GM12865 (cell line): ENCODE measurements around the gene DNAJA4.

Source experiments
- DNase-seq: peaks from one replicate; pipeline ENCODE4 v3.0.0; 2010; ENCODE audit warnings: low read depth
- H3K4me3 ChIP-seq: 2 replicates; pipeline ENCODE4 v1.5.1; 2011; ENCODE audit warnings: mild to moderate bottlenecking, low read depth, low read length, control low read depth
- CTCF ChIP-seq: IDR thresholded peaks from 2 replicates; pipeline ENCODE4 v1.5.1; 2011; ENCODE audit warnings: low read length, control low read depth, low read depth, inconsistent platforms; ENCODE audit not compliant: insufficient read depth; ENCODE audit errors: missing control alignments

DNAJA4 gene

GRCh38 chr15:78264304-78265136, at the start of gene DNAJA4:
TSS of gene DNAJA4 (plus strand) at chr15:78264562. CDS start at chr15:78264764, 202 bp downstream.
- peak; percentile 35 for TF ChIP-seq CTCF
- DNase-seq, result peak; percentile 75
- peak within 1 kb of the TSS; percentile 79 for H3K4me3 ChIP-seq

- TF ChIP-seq CTCF, result no peak
- DNase-seq, result peak; percentile 22
- H3K4me3 ChIP-seq, result no peak overlapping the region
These were observed 47.9 kb upstream of the DNAJA4 start for GRCh38 chr15:78216276-78217104.

GRCh38 chr15:78220713-78221112, 43.6 kb upstream of the DNAJA4 start:
- no peak overlapping the region for H3K4me3 ChIP-seq
- TF ChIP-seq CTCF, result no peak
- DNase-seq, result no peak

- H3K4me3 ChIP-seq, result no peak overlapping the region
- TF ChIP-seq CTCF, result no peak
- no peak for DNase-seq
These were observed 41.5 kb upstream of the DNAJA4 start for GRCh38 chr15:78222745-78223395.

- no peak for DNase-seq
- H3K4me3 ChIP-seq, result no peak overlapping the region
- TF ChIP-seq CTCF, result no peak
These were observed 40.9 kb upstream of the DNAJA4 start for GRCh38 chr15:78223396-78224022.

- no peak for TF ChIP-seq CTCF
- no peak overlapping the region for H3K4me3 ChIP-seq
- no peak for DNase-seq
These were observed 40.3 kb upstream of the DNAJA4 start for GRCh38 chr15:78224023-78224411.
